Mammary epithelial cell (primary cell): ENCODE measurements around the gene CADM2.

Experiments used
- EZH2 ChIP-seq: IDR thresholded peaks from 2 replicates; pipeline ENCODE4 v1.6.1; 2012; ENCODE audit warnings: low read length, inconsistent platforms, borderline replicate concordance
- TF ChIP-seq, protein P1 (sequence below), 2 donors: IDR thresholded peaks in 1 of 2; conservative IDR thresholded peaks in 1 of 2; 2 replicates each; pipeline ENCODE4 v1.5.1; 2011 to 2012; ENCODE audit warnings: inconsistent platforms in 2 of 2, low read length in 2 of 2, mild to moderate bottlenecking in 2 of 2, control low read depth in 1 of 2, low read depth in 1 of 2; ENCODE audit not compliant: insufficient read depth in 1 of 2; ENCODE audit errors: extremely low read depth in 1 of 2

DNA sequence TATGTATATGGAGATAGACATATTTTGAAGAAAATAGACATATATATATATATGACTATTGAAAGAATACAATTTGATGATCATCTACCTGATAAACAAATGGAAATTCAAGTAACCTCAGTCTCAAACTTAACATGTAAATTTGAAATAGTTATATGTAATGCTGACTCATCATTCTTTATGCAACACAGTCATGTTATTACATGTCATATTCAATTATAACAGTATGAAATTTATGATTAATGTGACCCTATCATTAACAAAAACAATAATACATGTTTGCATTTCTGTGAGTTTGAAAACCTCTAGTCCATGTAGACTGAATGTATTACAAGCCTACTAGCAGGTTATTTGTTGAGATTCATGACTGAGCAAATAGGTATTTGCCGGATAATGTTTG lies 204.1 kb downstream of the CADM2 start:
- TF ChIP-seq, protein P1, sequence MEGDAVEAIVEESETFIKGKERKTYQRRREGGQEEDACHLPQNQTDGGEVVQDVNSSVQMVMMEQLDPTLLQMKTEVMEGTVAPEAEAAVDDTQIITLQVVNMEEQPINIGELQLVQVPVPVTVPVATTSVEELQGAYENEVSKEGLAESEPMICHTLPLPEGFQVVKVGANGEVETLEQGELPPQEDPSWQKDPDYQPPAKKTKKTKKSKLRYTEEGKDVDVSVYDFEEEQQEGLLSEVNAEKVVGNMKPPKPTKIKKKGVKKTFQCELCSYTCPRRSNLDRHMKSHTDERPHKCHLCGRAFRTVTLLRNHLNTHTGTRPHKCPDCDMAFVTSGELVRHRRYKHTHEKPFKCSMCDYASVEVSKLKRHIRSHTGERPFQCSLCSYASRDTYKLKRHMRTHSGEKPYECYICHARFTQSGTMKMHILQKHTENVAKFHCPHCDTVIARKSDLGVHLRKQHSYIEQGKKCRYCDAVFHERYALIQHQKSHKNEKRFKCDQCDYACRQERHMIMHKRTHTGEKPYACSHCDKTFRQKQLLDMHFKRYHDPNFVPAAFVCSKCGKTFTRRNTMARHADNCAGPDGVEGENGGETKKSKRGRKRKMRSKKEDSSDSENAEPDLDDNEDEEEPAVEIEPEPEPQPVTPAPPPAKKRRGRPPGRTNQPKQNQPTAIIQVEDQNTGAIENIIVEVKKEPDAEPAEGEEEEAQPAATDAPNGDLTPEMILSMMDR (conservative IDR thresholded peaks at IDR 0.05 in 1 of 2, IDR thresholded peaks at IDR 0.05 in 1 of 2; ENCODE audit: extremely low read depth in 1 of 2, insufficient read depth in 1 of 2, low read depth in 1 of 2, low read length in 2 of 2): no peak
- TF ChIP-seq EZH2: no peak
